IMR-90 (cell line): Measurements from ENCODE around the gene FUT7. TPM values are rescaled to one million over a fixed set of nuclear protein-coding genes. Genes with fewer than 3 reads are reported as not detected.

Experiments used
- ATAC-seq: fragments of 200-7000 bp; cut with Tn5 transposase; 2 replicates; pipeline ENCODE4 v1.9.1; 2020; ENCODE audit warnings: low read depth, mild to moderate bottlenecking, moderate library complexity
- BruUV-seq: library from RNA; stranded (reverse); fragments of 400-500 nt; replicated peaks from 2 replicates; lab custom pipeline; 2021; lab: Mats Ljungman, UMichigan
- CTCF ChIA-PET: fragments of 300-600 bp; formaldehyde crosslinking; extraction: SDS; loops from one replicate; lab custom pipeline; 2021; ENCODE audit warnings: antibody characterized with exemption; lab: Yijun Ruan, JAX
- POLR2A ChIA-PET: fragments of 300-600 bp; sonication (Branson Sonifier 250); formaldehyde crosslinking; loops from one replicate; lab custom pipeline; 2022; ENCODE audit warnings: antibody characterized with exemption; ENCODE audit not compliant: unreplicated experiment; lab: Charles Lee
- DNase-seq: peaks from one replicate; pipeline ENCODE4 v3.0.0; 2013
- H2AFZ ChIP-seq: replicated peaks from 2 replicates; pipeline ENCODE3; 2013; ENCODE audit warnings: low read length, mild to moderate bottlenecking; ENCODE audit not compliant: poor library complexity
- H2AK5ac ChIP-seq: 2 replicates; pipeline ENCODE4 v1.6.1; 2013; ENCODE audit warnings: low read depth, low read length, inconsistent platforms
- H2AK9ac ChIP-seq: replicated peaks from 2 replicates; pipeline ENCODE3; 2013; ENCODE audit warnings: mild to moderate bottlenecking, low read depth, low read length, moderate library complexity; ENCODE audit not compliant: poor library complexity
- H2BK120ac ChIP-seq: 2 replicates; pipeline ENCODE4 v1.6.1; 2013; ENCODE audit warnings: low read depth, low read length, inconsistent platforms
- H2BK15ac ChIP-seq: 3 replicates; pipeline ENCODE4 v1.6.1; 2013; ENCODE audit warnings: low read depth, low read length, inconsistent platforms
- H2BK20ac ChIP-seq: 2 replicates; pipeline ENCODE4 v1.6.1; 2013; ENCODE audit warnings: low read depth, mild to moderate bottlenecking, inconsistent platforms, low read length, moderate library complexity
- H2BK5ac ChIP-seq: 2 replicates; pipeline ENCODE4 v1.6.1; 2013; ENCODE audit warnings: mild to moderate bottlenecking, low read depth, low read length, inconsistent platforms; ENCODE audit not compliant: poor library complexity, severe bottlenecking
- H3K14ac ChIP-seq: replicated peaks from 2 replicates; pipeline ENCODE4 v1.6.1; 2013; ENCODE audit warnings: low read depth, low read length, inconsistent platforms
- H3K18ac ChIP-seq: 2 replicates; pipeline ENCODE4 v1.6.1; 2013; ENCODE audit warnings: low read depth, low read length, control low read depth
- H3K23ac ChIP-seq: 2 replicates; pipeline ENCODE4 v1.6.1; 2013; ENCODE audit warnings: low read depth, low read length, inconsistent platforms
- H3K27ac ChIP-seq: 2 replicates; pipeline ENCODE4 v1.5.1; 2013; ENCODE audit warnings: mild to moderate bottlenecking, control low read depth, low read length; ENCODE audit not compliant: insufficient read depth
- H3K27me3 ChIP-seq: 2 replicates; pipeline ENCODE4 v1.6.1; 2013; ENCODE audit warnings: low read length; ENCODE audit not compliant: control insufficient read depth, insufficient read depth
- H3K36me3 ChIP-seq: 2 replicates; pipeline ENCODE4 v1.6.1; 2013; ENCODE audit warnings: low read length, mixed read lengths; ENCODE audit not compliant: control insufficient read depth, insufficient read depth
- H3K4ac ChIP-seq: 2 replicates; pipeline ENCODE4 v1.6.1; 2013; ENCODE audit warnings: low read depth, low read length, inconsistent platforms
- H3K4me1 ChIP-seq: 2 replicates; pipeline ENCODE4 v1.6.1; 2013; ENCODE audit warnings: low read length, mixed read lengths; ENCODE audit not compliant: control insufficient read depth, insufficient read depth
- H3K4me2 ChIP-seq: 2 replicates; pipeline ENCODE4 v1.6.1; 2013; ENCODE audit warnings: low read depth, mild to moderate bottlenecking, control low read depth, low read length, moderate library complexity
- H3K4me3 ChIP-seq: 2 replicates; pipeline ENCODE4 v1.5.1; 2013; ENCODE audit warnings: low read depth, mild to moderate bottlenecking, control low read depth, low read length, moderate library complexity; ENCODE audit not compliant: insufficient read depth
- H3K56ac ChIP-seq: 2 replicates; pipeline ENCODE4 v1.6.1; 2013; ENCODE audit warnings: low read length, inconsistent platforms; ENCODE audit not compliant: insufficient read depth; ENCODE audit errors: extremely low read depth
- H3K79me1 ChIP-seq, 2 experiments: 2 replicates each; pipeline ENCODE4 v1.6.1; 2013; ENCODE audit warnings: low read length in 2 of 2, inconsistent platforms in 1 of 2, low read depth in 1 of 2
- H3K9ac ChIP-seq: 2 replicates; pipeline ENCODE4 v1.6.1; 2013; ENCODE audit warnings: low read depth, low read length, control low read depth
- H3K9me1 ChIP-seq: 2 replicates; pipeline ENCODE4 v1.6.1; 2013; ENCODE audit warnings: low read length, inconsistent platforms; ENCODE audit not compliant: insufficient read depth
- H3K9me3 ChIP-seq: 2 replicates; pipeline ENCODE4 v1.6.1; 2013; ENCODE audit warnings: low read length; ENCODE audit not compliant: control insufficient read depth, insufficient read depth
- H4K20me1 ChIP-seq: 2 replicates; pipeline ENCODE4 v1.6.1; 2013; ENCODE audit warnings: low read length, inconsistent platforms; ENCODE audit not compliant: insufficient read depth
- H4K5ac ChIP-seq: 2 replicates; pipeline ENCODE4 v1.6.1; 2013; ENCODE audit warnings: mild to moderate bottlenecking, low read depth, low read length, control low read depth
- H4K8ac ChIP-seq, 2 experiments: 2 replicates each; pipeline ENCODE4 v1.6.1; 2013; ENCODE audit warnings: low read depth in 2 of 2, low read length in 2 of 2, control low read depth in 1 of 2, inconsistent platforms in 1 of 2
- H4K91ac ChIP-seq: 2 replicates; pipeline ENCODE4 v1.6.1; 2013; ENCODE audit warnings: low read depth, low read length, inconsistent platforms; ENCODE audit not compliant: insufficient read depth
- BHLHE40 ChIP-seq: fragments of 150-350 bp; IDR thresholded peaks from 2 replicates; pipeline ENCODE4 v1.6.1; 2016; ENCODE audit warnings: mild to moderate bottlenecking, low read depth, low read length
- CHD1 ChIP-seq: IDR thresholded peaks from 2 replicates; pipeline ENCODE4 v1.6.1; 2012; ENCODE audit warnings: low read depth, low read length, improper control_type of control experiment
- FOS ChIP-seq: fragments of 150-350 bp; IDR thresholded peaks from 2 replicates; pipeline ENCODE4 v1.6.1; 2016; ENCODE audit warnings: low read depth, low read length
- RFX5 ChIP-seq: IDR thresholded peaks from 2 replicates; pipeline ENCODE4 v1.8.0; 2012; ENCODE audit warnings: low read depth, mild to moderate bottlenecking, low read length, moderate library complexity
- WGBS, 2 experiments: methylation state at CpG; one replicate each; pipeline versions ENCODE4 v1.1.5 to v1.1.7; 2013; ENCODE audit warnings: missing lambda C conversion rate in 2 of 2; ENCODE audit not compliant: insufficient read length in 1 of 2; ENCODE audit errors: extremely low coverage in 2 of 2; 5-methylcytosine and 5-hydroxymethylcytosine counted together
- dilution Hi-C: fragments of 300-500 bp; cut with HindIII; formaldehyde crosslinking; loops from one replicate; pipeline ENCODE4 v1.14.3; 2018; ENCODE audit warnings: low sequenced_read_pairs; ENCODE audit not compliant: unreplicated experiment
- in situ Hi-C: fragments of 300-500 bp; cut with MboI; formaldehyde crosslinking; loops from 3 replicates; pipeline ENCODE4 v1.14.3; 2019; ENCODE audit warnings: low sequenced_read_pairs, inconsistent platforms, mixed read lengths
- intact Hi-C: fragments of 100-400 bp; cut with micrococcal nuclease; formaldehyde crosslinking; loops from 2 replicates; pipeline ENCODE4 v1.10.0; 2022
- polyA plus RNA-seq, 3 experiments: library from polyadenylated mRNA; depleted of rRNA; stranded (reverse); fragments of >200 nt; gene quantifications; 2 replicates each; pipeline ENCODE4 v1.2.3, GENCODE V29; 2012; ENCODE audit warnings: low replicate concordance in 1 of 3
- total RNA-seq: library from RNA; depleted of rRNA; stranded (reverse); fragments of >200 nt; gene quantifications from 2 replicates; pipeline ENCODE4 v1.2.3, GENCODE V29; 2012
- TF ChIP-seq, protein P1 (sequence below): fragments of 150-350 bp; IDR thresholded peaks from 2 replicates; pipeline ENCODE4 v1.6.1; 2017; ENCODE audit warnings: mild to moderate bottlenecking, antibody characterized with exemption, low read length, low read depth
- TF ChIP-seq, protein P2 (sequence below): conservative IDR thresholded peaks from 2 replicates; pipeline ENCODE4 v1.5.1; 2012; ENCODE audit warnings: mild to moderate bottlenecking, low read depth, low read length, improper control_type of control experiment
- TF ChIP-seq, protein P3 (sequence below): fragments of 150-350 bp; IDR thresholded peaks from 2 replicates; pipeline ENCODE4 v1.6.1; 2016; ENCODE audit warnings: low read depth, mild to moderate bottlenecking, low read length, moderate library complexity, borderline replicate concordance

The FUT7 gene
- total and polyA plus RNA-seq, 2 of the 4 experiments (the other 2 are of a cell fraction), result not detected

DNA sequence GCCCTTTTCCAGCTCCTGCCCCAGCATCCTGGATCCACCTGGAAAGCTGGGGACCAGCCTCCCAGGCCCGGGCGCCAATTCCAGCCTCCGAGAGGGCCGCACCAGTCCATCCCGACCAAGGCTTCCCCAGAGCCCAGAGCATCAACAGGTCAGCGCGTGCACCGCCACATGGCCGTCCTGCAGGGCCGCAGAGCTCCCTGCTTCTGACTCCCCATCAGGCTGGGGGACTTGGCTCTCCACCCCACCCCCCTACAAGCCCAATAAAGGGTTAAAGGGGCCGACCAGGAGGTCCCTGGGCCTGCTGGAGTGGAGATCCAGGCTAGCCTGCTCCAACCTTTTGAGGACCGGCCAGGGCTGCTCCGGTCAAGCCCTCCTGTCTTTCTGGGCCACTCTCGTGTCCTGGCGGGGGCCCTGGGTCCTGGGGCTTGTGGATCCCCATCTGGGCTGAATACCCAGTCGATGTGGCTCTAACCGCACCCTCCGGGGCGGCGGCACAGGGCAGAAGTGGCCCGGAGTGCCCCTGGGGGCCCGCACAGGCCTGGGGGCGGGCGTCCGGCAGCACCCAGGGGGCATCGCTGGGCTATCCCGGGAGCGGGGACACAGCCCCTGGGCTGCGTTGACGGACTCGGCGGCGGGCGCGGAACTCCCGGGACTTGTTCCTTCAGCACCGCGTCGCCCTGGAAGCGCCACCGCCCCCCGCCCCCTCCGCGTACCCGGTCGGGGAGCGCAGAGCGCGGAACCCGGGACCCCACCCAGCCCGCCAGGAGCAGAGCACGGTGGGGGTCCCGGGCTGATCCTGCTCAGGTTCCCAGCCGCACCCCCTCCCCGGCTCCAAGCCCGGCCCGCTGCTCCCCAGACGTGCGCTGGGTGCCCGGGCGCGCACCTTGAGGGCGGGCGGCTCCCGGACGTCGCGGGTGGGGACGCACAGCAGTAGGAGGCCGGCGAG lies 21.4 kb upstream of the FUT7 start:
- no peak overlapping the region for H4K5ac ChIP-seq
- H3K36me3 ChIP-seq, result no peaks in the 10 kb centered on the region
- peak overlapping the region; percentile 67 for H2AFZ ChIP-seq
- H4K8ac ChIP-seq, result no peak overlapping the region
- H3K9me3 ChIP-seq, result no peaks in the 10 kb centered on the region
- no peak overlapping the region for H2BK120ac ChIP-seq
- H2AK9ac ChIP-seq, result no peak overlapping the region
- H3K79me1 ChIP-seq, result no peaks in the 10 kb centered on the region
- no peak overlapping the region for H3K23ac ChIP-seq
- ChIA-PET CTCF (no interaction called here), POLR2A (no interaction called here)
- in situ Hi-C loops, result no loop called here
- TF ChIP-seq, protein P1, sequence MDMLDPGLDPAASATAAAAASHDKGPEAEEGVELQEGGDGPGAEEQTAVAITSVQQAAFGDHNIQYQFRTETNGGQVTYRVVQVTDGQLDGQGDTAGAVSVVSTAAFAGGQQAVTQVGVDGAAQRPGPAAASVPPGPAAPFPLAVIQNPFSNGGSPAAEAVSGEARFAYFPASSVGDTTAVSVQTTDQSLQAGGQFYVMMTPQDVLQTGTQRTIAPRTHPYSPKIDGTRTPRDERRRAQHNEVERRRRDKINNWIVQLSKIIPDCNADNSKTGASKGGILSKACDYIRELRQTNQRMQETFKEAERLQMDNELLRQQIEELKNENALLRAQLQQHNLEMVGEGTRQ, result no peak
- TF ChIP-seq BHLHE40 (no peak), FOS (no peak), RFX5 (no peak), CHD1 (no peak)
- TF ChIP-seq, protein P2, sequence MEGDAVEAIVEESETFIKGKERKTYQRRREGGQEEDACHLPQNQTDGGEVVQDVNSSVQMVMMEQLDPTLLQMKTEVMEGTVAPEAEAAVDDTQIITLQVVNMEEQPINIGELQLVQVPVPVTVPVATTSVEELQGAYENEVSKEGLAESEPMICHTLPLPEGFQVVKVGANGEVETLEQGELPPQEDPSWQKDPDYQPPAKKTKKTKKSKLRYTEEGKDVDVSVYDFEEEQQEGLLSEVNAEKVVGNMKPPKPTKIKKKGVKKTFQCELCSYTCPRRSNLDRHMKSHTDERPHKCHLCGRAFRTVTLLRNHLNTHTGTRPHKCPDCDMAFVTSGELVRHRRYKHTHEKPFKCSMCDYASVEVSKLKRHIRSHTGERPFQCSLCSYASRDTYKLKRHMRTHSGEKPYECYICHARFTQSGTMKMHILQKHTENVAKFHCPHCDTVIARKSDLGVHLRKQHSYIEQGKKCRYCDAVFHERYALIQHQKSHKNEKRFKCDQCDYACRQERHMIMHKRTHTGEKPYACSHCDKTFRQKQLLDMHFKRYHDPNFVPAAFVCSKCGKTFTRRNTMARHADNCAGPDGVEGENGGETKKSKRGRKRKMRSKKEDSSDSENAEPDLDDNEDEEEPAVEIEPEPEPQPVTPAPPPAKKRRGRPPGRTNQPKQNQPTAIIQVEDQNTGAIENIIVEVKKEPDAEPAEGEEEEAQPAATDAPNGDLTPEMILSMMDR, result no peak
- TF ChIP-seq, protein P3, sequence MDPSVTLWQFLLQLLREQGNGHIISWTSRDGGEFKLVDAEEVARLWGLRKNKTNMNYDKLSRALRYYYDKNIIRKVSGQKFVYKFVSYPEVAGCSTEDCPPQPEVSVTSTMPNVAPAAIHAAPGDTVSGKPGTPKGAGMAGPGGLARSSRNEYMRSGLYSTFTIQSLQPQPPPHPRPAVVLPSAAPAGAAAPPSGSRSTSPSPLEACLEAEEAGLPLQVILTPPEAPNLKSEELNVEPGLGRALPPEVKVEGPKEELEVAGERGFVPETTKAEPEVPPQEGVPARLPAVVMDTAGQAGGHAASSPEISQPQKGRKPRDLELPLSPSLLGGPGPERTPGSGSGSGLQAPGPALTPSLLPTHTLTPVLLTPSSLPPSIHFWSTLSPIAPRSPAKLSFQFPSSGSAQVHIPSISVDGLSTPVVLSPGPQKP, result no peak
- H3K4me1 ChIP-seq, result peaks cover 3% of the 10 kb centered on the region; the same call in 1 of the 2 replicates
- peaks cover 70% of the 10 kb centered on the region for H3K27me3 ChIP-seq
- H3K56ac ChIP-seq, result no peak overlapping the region
- no peak overlapping the region for H3K9ac ChIP-seq
- H3K4ac ChIP-seq, result no peak overlapping the region
- no peak overlapping the region for H2AK5ac ChIP-seq
- no peak overlapping the region for H2BK5ac ChIP-seq
- ATAC-seq, result no peak
- no peaks in the 10 kb centered on the region; the same call in 1 of the 2 replicates for H4K20me1 ChIP-seq
- no peak overlapping the region for H3K27ac ChIP-seq
- H2BK20ac ChIP-seq, result no peak overlapping the region
- no peak for DNase-seq
- intact Hi-C loops, result no loop called here
- H3K4me2 ChIP-seq, result no peak overlapping the region
- no peak overlapping the region for H4K91ac ChIP-seq
- no peak overlapping the region for H3K14ac ChIP-seq
- dilution Hi-C loops, result no loop called here
- H3K18ac ChIP-seq, result no peak overlapping the region
- no peak overlapping the region for H3K4me3 ChIP-seq
- H3K9me1 ChIP-seq, result no peaks in the 10 kb centered on the region
- BruUV-seq, result no TSS peak
- WGBS, 2 experiments, result 32% methylated on average over 26 of the region's 71 CpGs; no CpG with 5 or more reads in 1 of the 2 experiments
- H2BK15ac ChIP-seq, result no peak overlapping the region
